SKM-1 treated with dmso at 0.1 percent for 144 hours (cell line): ENCODE measurements around the gene COMMD6.

Experiments
- DNase-seq: peaks from one replicate; lab custom pipeline; 2025; ENCODE audit not compliant: unreplicated experiment; lab: John Stamatoyannopoulos, UW

The COMMD6 gene

GRCh38 chr13:75485286-75486062, 52.2 kb downstream of the COMMD6 start:
- no peak for DNase-seq

- no peak for DNase-seq
Measured at GRCh38 chr13:75482820-75483079, 54.9 kb downstream of the COMMD6 start.

DNA sequence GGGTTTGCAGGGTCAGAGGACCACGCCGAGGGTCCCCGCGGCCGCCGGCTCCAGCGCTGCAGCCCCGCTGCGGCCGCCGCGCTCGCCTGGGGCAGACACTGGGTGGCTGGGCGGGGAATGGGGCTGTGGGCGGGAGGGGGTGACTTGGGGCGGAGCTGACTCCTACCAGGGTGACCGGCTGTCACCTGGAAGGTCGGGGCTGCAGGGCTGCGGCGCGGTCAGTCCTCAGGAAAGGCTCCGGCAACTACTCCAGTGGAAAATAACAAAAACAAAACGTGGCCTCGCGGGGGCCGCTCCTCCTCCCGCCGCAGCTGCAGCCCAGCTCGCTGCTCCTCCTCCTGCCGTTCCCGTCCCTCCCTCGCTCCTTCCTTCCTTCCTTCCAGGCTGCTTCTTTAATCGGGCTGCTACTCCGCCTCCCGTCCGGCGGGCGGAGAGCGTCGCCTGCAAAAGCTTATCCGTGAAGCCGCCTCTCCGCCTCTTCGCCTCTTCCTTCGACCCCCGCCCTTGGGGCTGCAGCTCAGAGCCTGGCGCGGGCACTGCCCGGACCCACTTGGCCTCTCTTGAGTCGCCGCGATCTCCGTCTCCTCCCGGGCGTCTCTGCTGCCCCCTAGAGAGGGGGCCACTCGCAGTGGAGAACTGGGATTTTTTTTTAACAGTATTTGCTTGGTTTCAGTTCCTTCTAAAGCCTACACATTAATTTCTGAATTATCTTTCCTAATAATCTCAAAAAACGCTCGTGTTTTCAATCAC, 55.4 kb downstream of the COMMD6 start, which contains the start of gene TBC1D4:
TBC1D4 (minus strand) TSS at position 100 of the 750 bp plus-strand sequence. CDS start 402 bp downstream, outside the sequence.
- DNase-seq, result peak; percentile 74

- no peak for DNase-seq
Measured at GRCh38 chr13:75481176-75482069, 56.2 kb downstream of the COMMD6 start.

- no peak for DNase-seq
Measured at GRCh38 chr13:75480671-75481175, 56.9 kb downstream of the COMMD6 start.

DNA sequence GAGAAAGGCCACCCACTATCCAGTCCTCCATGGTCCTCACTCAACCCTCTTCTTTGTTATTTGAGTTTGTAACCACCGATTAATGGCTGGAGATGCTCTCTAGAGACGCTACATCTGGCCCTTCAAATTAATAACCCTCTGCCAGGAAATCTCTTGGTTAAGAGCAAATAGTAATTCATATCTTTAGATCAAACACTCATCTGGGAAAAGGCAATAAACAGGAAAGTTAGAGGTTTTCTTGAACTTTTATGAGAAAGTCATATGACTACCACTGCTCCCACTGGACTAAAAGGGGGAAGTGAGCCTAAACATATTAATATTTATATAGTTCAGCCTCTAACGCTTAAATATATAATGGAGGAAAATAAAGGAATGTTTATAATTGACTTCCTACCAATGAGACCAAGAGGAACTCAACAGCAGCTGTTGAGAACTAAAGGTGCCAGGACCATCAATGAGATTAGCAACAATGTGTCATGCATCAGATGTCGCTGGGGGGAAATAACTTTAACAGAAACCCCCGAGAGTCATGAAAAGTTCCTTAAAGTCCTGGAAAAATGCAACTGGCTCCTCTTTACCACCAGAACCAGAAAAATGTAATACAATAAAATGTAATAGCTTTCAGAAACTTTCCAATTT, 58.4 kb downstream of the COMMD6 start:
- no peak for DNase-seq

GRCh38 chr13:75478659-75479058, 59.0 kb downstream of the COMMD6 start:
- DNase-seq, result no peak
